Lower leg skin (tissue), 4 donors: Measurements from ENCODE around the gene EPC1. TPM values are rescaled to one million over a fixed set of nuclear protein-coding genes. Genes with fewer than 3 reads are reported as not detected.
"Not testable (repeated sequence)": the region's sequence is repeated elsewhere in the genome, so short reads cannot be mapped to it uniquely, and the experiment has no call there.

Source experiments
- DNase-seq, 2 donors: peaks; one replicate each; pipeline ENCODE4 v3.0.0-alpha.2; 2019; ENCODE audit warnings: low spot score in 2 of 2
- H3K4me3 ChIP-seq: fragments of 200-600 bp; sonication (generic); 2 replicates; pipeline ENCODE4 v1.5.1; 2017; ENCODE audit warnings: mild to moderate bottlenecking, low read depth; ENCODE audit not compliant: poor library complexity, severe bottlenecking
- POLR2A ChIP-seq, 2 donors: fragments of 450-650 bp; IDR thresholded peaks; one replicate each; pipeline ENCODE4 v1.6.1; 2016 to 2017; ENCODE audit warnings: antibody characterized with exemption in 2 of 2, mild to moderate bottlenecking in 1 of 2, moderate library complexity in 1 of 2
- WGBS, 2 donors: methylation state at CpG; one replicate each; pipeline ENCODE4 v1.1.5; 2018; 5-methylcytosine and 5-hydroxymethylcytosine counted together
- intact Hi-C: fragments of 100-400 bp; cut with DNase I; formaldehyde crosslinking; loops from one replicate; pipeline ENCODE4 v1.15.0; 2023; ENCODE audit warnings: low total_unique reads
- total RNA-seq, 4 donors: library from RNA; depleted of rRNA; stranded (reverse); fragments of >200 nt; gene quantifications; one replicate each; pipeline ENCODE4 v1.1.0, GENCODE V29; 2016
- TF ChIP-seq, protein P1 (sequence below), 3 donors: fragments of 450-650 bp; IDR thresholded peaks; one replicate each; pipeline ENCODE4 v1.5.1; 2016; ENCODE audit warnings: antibody characterized with exemption in 3 of 3, mild to moderate bottlenecking in 3 of 3, moderate library complexity in 2 of 3

Gene EPC1
- total RNA-seq, 4 donors from 2014 or later, result 33.9 to 42.3 (median 36.8) TPM

DNA sequence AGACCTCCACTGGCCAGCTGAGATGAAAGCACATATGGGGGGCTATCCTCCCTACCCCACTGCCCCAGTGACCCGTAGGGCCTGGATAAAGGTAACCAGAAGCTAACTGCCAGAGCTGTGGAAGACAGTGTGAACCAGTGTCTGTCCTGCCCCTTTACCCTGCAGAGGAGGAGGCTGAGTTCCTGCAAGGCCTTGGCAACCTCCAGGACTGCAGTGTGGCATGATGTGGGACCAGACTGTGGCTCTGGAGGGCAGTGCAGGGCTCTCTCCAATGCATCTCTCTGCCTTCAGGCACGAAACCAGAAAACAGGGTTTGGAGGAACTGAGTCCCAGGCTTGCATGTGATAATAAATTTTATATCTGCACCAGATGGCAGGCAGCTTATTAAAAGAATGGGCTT, 93.1 kb downstream of the EPC1 start:
- intact Hi-C loops, result loop anchor here (10.0 kb wide), 1 partner anchor 91 kb away; the partner anchor contains the start of gene EPC1
- WGBS, 2 donors, result 92 to 93% methylated on average over 2 of the region's 2 CpGs
- no peak for DNase-seq
- TF ChIP-seq, protein P1, sequence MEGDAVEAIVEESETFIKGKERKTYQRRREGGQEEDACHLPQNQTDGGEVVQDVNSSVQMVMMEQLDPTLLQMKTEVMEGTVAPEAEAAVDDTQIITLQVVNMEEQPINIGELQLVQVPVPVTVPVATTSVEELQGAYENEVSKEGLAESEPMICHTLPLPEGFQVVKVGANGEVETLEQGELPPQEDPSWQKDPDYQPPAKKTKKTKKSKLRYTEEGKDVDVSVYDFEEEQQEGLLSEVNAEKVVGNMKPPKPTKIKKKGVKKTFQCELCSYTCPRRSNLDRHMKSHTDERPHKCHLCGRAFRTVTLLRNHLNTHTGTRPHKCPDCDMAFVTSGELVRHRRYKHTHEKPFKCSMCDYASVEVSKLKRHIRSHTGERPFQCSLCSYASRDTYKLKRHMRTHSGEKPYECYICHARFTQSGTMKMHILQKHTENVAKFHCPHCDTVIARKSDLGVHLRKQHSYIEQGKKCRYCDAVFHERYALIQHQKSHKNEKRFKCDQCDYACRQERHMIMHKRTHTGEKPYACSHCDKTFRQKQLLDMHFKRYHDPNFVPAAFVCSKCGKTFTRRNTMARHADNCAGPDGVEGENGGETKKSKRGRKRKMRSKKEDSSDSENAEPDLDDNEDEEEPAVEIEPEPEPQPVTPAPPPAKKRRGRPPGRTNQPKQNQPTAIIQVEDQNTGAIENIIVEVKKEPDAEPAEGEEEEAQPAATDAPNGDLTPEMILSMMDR (IDR thresholded peaks at IDR 0.05), result no peak
- no peak for TF ChIP-seq POLR2A (IDR thresholded peaks at IDR 0.05)
- no peak overlapping the region for H3K4me3 ChIP-seq

DNA sequence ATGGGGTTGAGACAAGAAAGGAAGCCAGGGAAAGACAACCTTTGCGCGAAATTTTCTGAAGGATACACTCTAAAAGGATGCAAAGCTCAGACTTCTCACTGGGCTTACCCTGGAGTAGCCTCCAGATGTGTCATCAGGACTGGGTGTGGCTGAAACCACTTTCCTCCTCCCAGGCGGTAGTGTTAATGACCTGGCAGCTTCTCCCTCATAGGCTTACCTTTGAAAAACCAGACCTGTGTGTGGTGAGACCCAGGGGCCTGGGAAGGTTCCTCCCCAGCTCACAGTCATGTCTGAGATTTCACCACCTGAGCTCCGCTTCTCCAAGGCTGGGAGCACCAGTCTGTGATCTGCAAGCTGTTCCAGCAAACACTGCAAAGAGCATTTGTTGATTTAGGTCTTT, 93.7 kb downstream of the EPC1 start:
- DNase-seq, result no peak
- intact Hi-C loops, result loop anchor here (10.0 kb wide), 1 partner anchor 92 kb away; the partner anchor contains the start of gene EPC1
- TF ChIP-seq POLR2A (IDR thresholded peaks at IDR 0.05), result no peak
- TF ChIP-seq, protein P1 (IDR thresholded peaks at IDR 0.05), result no peak
- H3K4me3 ChIP-seq, result no peak overlapping the region
- 58 to 75% methylated on average over 4 of the region's 4 CpGs for WGBS, 2 donors

DNA sequence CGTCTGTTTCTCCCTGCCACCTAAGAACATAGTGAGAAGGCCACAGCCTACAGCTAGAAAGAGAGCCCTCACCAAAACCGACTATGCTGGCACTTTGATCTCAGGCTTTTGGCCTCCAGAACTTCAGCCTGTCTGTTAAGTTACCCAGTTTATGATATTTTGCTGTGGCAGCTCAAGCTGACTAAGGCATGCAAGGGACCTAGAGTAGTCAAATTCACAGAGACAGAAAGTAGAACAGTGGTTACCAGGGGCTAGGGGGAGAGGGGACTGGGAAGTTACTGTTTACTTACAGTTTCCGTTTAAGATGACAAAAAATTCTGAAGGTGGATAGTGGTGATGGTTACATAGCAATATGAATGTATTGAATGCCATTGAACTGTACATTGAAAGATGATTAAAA, 96.5 kb downstream of the EPC1 start:
- DNase-seq, H3K4me3 ChIP-seq: not testable (repeated sequence)
- intact Hi-C loops, result loop anchor here (10.0 kb wide), 1 partner anchor 94 kb away; the partner anchor contains the start of gene EPC1
- WGBS, 2 donors, result 71 to 82% methylated on average over 3 of the region's 3 CpGs

DNA sequence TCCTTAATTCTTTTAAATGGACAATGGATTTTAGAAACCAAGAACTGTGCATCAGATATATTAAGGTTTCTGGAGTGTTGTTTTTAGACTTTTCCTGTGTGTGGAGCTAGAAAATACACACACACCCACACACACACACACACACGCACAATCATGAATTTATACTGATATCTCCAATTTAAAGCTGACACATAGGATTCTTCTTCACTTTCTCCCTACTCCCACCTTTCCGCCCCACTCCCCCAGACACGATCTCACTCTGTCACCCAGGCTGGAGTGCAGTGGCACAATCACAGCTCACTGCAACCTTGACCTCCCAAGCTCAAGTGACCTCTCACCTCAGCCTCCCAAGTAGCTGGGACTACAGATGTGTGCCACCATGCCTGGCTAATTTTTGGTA, 100.3 kb downstream of the EPC1 start:
- intact Hi-C loops, result no loop called here
- no peak overlapping the region for H3K4me3 ChIP-seq
- TF ChIP-seq, protein P1 (IDR thresholded peaks at IDR 0.05), result no peak
- TF ChIP-seq POLR2A (IDR thresholded peaks at IDR 0.05), result no peak
- DNase-seq, result no peak
- 91 to 93% methylated on average over 3 of the region's 3 CpGs for WGBS, 2 donors

DNA sequence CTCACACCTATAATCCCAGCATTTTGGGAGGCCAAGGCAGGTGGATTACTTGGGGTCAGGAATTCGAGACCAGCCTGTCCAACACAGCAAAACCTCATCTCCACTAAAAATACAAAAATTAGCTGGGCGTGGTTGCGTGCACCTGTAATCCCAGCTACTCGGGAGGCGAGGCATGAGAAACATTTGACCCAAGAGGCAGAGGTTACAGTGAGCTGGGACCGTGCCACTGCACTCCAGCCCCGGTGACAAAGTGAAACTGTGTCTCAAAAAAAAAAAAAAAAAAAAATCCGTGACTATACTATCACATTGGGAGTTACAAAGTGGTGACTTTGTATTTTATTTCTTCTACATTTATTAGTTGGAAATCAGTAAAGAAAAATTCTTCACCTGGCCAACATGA, 101.2 kb downstream of the EPC1 start:
- DNase-seq, result no peak
- no peak for TF ChIP-seq POLR2A (IDR thresholded peaks at IDR 0.05)
- TF ChIP-seq, protein P1 (IDR thresholded peaks at IDR 0.05), result no peak
- no peak overlapping the region for H3K4me3 ChIP-seq
- intact Hi-C loops, result no loop called here
- 85 to 93% methylated on average over 8 of the region's 8 CpGs for WGBS, 2 donors

DNA sequence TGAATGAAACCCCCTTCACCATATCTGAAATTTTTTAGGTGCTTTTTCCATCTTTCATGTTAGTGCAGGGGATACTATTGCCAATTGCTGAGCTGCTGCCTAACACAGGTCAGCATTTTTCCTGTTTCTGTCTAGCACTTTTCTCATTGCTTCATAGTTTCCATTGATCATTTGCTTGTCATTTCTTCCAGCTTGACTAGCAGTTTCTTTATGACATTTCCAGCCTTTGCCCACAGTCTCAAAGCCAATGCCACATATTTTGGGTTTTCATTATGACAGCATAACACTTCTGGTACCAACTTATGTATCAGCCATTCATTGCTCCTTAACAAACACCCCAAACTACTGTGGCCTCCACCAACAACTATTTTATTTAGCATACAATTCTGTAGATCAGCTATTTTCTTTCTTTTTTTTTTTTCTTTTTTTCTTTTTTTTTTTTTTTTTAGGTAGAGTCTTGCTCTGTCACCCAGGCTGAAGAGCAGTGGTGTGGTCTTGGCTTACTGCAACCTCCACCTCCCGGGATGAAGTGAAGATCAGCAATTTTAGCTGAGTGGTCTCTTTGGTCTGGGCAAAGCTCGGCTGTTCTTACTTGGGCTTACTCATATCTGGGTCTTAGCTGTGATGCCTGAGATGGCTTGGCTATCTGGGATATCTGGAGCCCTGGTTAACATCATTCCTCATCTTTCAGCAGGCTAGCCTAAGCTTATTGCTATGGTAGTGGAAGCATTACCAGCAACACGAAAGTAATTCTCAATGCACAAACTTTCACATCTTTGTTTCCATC, 102.3 kb downstream of the EPC1 start:
- WGBS, 2 donors, result 92 to 95% methylated on average over 3 of the region's 3 CpGs
- intact Hi-C loops, result no loop called here
- TF ChIP-seq, protein P1 (IDR thresholded peaks at IDR 0.05), result no peak
- TF ChIP-seq POLR2A (IDR thresholded peaks at IDR 0.05), result no peak
- DNase-seq, result no peak
- H3K4me3 ChIP-seq, result no peak overlapping the region
